NK-92 treated with Interleukin-12 subunit alpha and Interleukin-12 subunit beta, amount 100 ng/mL, for 24 hours (cell line): ENCODE data around the gene PLIN4.
"Not testable (repeated sequence)": the region's sequence is repeated elsewhere in the genome, so short reads cannot be mapped to it uniquely, and the experiment has no call there.

Experiments used
- DNase-seq: peaks from one replicate; lab custom pipeline; 2025; lab: John Stamatoyannopoulos, UW

Gene PLIN4

GRCh38 chr19:4518345-4519171 is at the start of gene PLIN4:
Gene PLIN4, minus strand, starts transcription at chr19:4518486. Its CDS starts 214 bp downstream, at chr19:4518272.
- DNase-seq: no peak

GRCh38 chr19:4567584-4568071 is 49.3 kb upstream of the PLIN4 start:
- peak; percentile 24 for DNase-seq

GRCh38 chr19:4566402-4567051 is 48.2 kb upstream of the PLIN4 start:
- DNase-seq: no peak

GRCh38 chr19:4563562-4563961 is 45.3 kb upstream of the PLIN4 start:
- not testable (repeated sequence) for DNase-seq

- not testable (repeated sequence) for DNase-seq
Observed at GRCh38 chr19:4562085-4562484, 43.8 kb upstream of the PLIN4 start.

GRCh38 chr19:4559569-4559968 is 41.3 kb upstream of the PLIN4 start, which contains the start of gene SEMA6B:
Gene SEMA6B, minus strand, starts transcription at chr19:4559684. Its CDS starts 1,227 bp downstream, at chr19:4558457.
- DNase-seq: no peak

GRCh38 chr19:4557971-4558941 is 40.0 kb upstream of the PLIN4 start:
- no peak for DNase-seq

- DNase-seq: no peak
Observed at GRCh38 chr19:4557144-4557970, 39.1 kb upstream of the PLIN4 start.

- DNase-seq: no peak
Observed at GRCh38 chr19:4556597-4557127, 38.4 kb upstream of the PLIN4 start.

- no peak for DNase-seq
Observed at GRCh38 chr19:4555657-4556561, 37.6 kb upstream of the PLIN4 start.

GRCh38 chr19:4554717-4555116 is 36.4 kb upstream of the PLIN4 start:
- DNase-seq: no peak

- DNase-seq: no peak
Observed at GRCh38 chr19:4553775-4554174, 35.5 kb upstream of the PLIN4 start.

- DNase-seq: no peak
Observed at GRCh38 chr19:4553092-4553695, 34.9 kb upstream of the PLIN4 start.

GRCh38 chr19:4552525-4552819 is 34.2 kb upstream of the PLIN4 start:
- no peak for DNase-seq

- DNase-seq: no peak
Observed at GRCh38 chr19:4550479-4551050, 32.3 kb upstream of the PLIN4 start.

GRCh38 chr19:4550018-4550417 is 31.7 kb upstream of the PLIN4 start:
- no peak for DNase-seq

- no peak for DNase-seq
Observed at GRCh38 chr19:4548238-4548584, 29.9 kb upstream of the PLIN4 start.

- DNase-seq: no peak
Observed at GRCh38 chr19:4547303-4548237, 29.3 kb upstream of the PLIN4 start.
